Activated CD4-positive, alpha-beta memory T cell treated with anti-CD3 and anti-CD28 coated beads, Interleukin-2, amount 10 ng/mL, durations not matched to agents 7 days and 5 days (primary cell): ENCODE data around the gene GGA2. TPM values are rescaled to one million over a fixed set of nuclear protein-coding genes. Genes with fewer than 3 reads are reported as not detected.

Source experiments
- CTCF ChIA-PET: fragments of 350-600 bp; sonication (Branson Sonifier 250); formaldehyde crosslinking; loops from one replicate; lab custom pipeline; 2021; ENCODE audit warnings: antibody characterized with exemption, inconsistent platforms; lab: Charles Lee
- POLR2A ChIA-PET: fragments of 350-600 bp; sonication (Branson Sonifier 250); formaldehyde crosslinking; loops from one replicate; lab custom pipeline; 2021; ENCODE audit warnings: antibody characterized with exemption; lab: Charles Lee
- DNase-seq: peaks from one replicate; pipeline ENCODE4 v3.0.0-alpha.2; 2020
- H3K27ac Mint-ChIP-seq: one replicate; pipeline ENCODE4 v1.8.0; 2021; ENCODE audit warnings: mild to moderate bottlenecking, mixed read lengths
- H3K27me3 Mint-ChIP-seq: one replicate; pipeline ENCODE4 v1.8.0; 2021; ENCODE audit warnings: mixed read lengths
- H3K36me3 Mint-ChIP-seq: one replicate; pipeline ENCODE4 v1.8.0; 2021; ENCODE audit warnings: low read depth, mixed read lengths
- H3K4me1 Mint-ChIP-seq: one replicate; pipeline ENCODE4 v1.8.0; 2021; ENCODE audit warnings: mixed read lengths
- H3K4me3 Mint-ChIP-seq: one replicate; pipeline ENCODE4 v1.8.0; 2021; ENCODE audit warnings: mild to moderate bottlenecking, mixed read lengths
- H3K9me3 Mint-ChIP-seq: one replicate; pipeline ENCODE4 v1.8.0; 2021; ENCODE audit warnings: mixed read lengths
- total RNA-seq, 2 experiments: library from RNA; stranded (reverse); gene quantifications; one replicate each; pipeline ENCODE4 v1.2.3, GENCODE V29; 2021

Gene GGA2
- total RNA-seq, 2 experiments from 2014 or later: 95.3 to 97.8 TPM

DNA sequence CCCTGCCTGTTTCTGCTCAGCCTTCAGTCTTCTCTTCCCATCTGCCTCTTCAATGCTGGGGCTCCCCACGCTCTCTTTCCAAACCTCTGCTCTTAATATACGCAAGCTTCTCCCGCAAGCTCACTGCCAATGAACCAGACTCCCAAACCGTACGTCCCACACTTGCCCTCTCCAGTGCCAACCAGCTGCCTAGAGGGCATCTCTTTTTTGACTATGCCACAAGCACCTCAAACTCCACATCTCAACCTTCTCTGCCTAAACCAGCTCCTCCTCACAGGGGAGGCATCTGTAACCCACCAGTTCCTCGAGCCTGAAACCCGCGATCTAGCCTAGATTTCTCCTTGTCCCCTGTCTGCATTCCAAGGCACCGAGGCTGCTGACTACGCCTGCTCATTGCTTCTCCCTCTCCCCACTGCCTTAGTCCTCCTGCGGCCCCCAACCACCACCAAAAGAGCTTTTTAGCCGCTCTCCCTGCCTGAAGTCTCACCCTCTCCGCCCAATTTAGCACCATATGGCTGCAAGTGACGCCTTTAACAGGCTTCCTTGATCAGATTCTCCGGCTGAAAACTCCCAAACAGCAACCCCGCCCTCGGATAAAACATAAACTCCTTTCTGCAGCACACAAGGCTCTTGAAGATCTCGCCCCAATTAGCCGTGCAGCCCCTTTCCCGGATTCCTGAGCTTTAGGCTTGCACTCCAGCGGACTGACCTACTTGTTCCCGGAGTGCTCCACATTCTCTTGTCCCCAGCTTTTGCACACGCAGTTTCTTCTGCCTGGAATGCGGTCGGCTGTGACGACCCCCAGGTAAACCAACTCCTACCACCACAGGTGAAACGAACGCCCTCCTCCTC lies 1.5 kb downstream of the GGA2 start:
- CTCF ChIA-PET: interaction anchor here (1.8 to 1.9 kb wide), 2 partner anchors 49 to 88 kb away, joined by 5 to 6 read pairs; partner anchors contain the start of genes EARS2, NDUFAB1 and UBFD1
- peaks cover 21% of the 10 kb centered on the region for H3K36me3 Mint-ChIP-seq
- no peaks in the 10 kb centered on the region for H3K9me3 Mint-ChIP-seq
- POLR2A ChIA-PET: interaction anchor here (1.2 to 3.2 kb wide), 5 partner anchors 9 to 159 kb away, joined by 3 to 22 read pairs (median 3); partner anchors contain the start of genes EARS2 and UBFD1
- H3K27me3 Mint-ChIP-seq: no peaks in the 10 kb centered on the region
- no peak overlapping the region for H3K27ac Mint-ChIP-seq
- peaks cover 60% of the 10 kb centered on the region for H3K4me1 Mint-ChIP-seq
- DNase-seq: no peak
- peak overlapping the region; percentile 90 for H3K4me3 Mint-ChIP-seq

DNA sequence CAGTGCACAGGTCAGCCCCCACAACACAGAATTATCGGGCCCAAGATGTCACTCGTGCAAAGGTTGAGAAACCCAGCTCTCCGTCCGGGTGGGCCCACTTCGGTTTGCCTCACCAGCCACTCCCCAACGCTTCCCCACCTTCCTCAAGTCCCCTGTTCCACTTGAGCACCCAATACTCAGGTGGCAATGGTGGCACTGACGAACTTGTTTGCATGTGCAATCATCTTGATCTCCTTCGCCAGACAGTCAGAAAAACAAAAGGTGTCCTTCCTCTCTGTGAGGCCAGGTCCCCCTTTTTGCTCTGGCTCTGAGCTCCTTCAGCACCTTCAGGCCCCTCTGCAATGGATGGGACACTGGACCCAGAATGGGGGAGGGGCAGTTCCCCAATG lies 3.7 kb downstream of the GGA2 start:
- ChIA-PET CTCF (interaction anchor here (1.6 kb wide), 1 partner anchor 71 kb away, joined by 4 read pairs; no protein-coding TSS in a partner anchor), POLR2A (interaction anchor here (3.2 kb wide), 1 partner anchor 52 kb away, joined by 23 read pairs; the partner anchor contains the start of genes EARS2 and UBFD1)
- Mint-ChIP-seq H3K36me3 (peaks cover 35% of the 10 kb centered on the region), H3K27me3 (no peaks in the 10 kb centered on the region), H3K4me1 (peaks cover 76% of the 10 kb centered on the region), H3K9me3 (no peaks in the 10 kb centered on the region), H3K4me3 (no peak overlapping the region), H3K27ac (no peak overlapping the region)
- no peak for DNase-seq

DNA sequence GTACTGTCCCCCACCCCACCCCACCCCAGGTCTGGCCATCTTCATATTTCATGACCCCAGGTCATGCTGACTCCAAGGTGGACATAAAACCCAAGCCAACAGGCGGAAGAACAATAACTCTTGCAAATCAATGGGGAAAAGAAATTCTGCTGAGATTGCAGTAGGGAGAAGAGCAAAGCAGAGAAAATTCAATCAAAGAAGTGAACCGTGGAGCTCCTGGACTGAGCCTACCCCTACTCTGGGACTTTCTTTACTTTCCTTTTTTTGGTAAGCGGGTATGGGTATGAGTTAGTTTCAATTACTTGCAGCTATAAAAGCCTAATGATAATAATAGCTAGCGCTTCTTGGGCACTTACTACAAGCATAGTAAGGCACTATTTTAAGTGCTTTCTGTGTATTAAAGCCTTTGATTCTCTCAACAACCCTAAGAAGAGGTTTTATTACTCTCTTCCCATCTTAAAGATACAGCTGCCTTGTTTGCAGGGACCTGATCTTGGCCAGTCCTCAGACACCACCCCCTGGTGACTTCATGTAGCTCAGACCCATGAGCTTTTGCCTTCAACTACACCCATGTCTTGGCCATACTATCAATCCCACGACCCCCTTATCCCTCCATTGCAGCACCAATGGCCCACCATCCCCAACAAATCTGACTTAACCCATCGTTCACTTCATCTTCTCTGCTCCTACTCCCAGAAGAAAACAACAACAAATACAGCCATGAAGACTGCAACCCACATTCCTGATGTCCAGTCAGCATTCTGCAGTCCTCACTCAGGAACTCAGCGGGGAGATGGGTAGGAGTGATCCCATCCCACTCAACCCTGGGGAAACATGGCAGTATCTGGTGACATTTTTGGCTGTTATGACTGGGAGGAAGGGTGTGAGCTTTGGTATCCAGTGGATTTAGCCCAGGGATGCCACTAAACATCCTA lies 4.4 kb downstream of the GGA2 start:
- Mint-ChIP-seq H3K27ac (peak overlapping the region; percentile 40), H3K36me3 (peaks cover 39% of the 10 kb centered on the region), H3K9me3 (no peaks in the 10 kb centered on the region), H3K4me3 (no peak overlapping the region), H3K27me3 (no peaks in the 10 kb centered on the region), H3K4me1 (peaks cover 75% of the 10 kb centered on the region)
- ChIA-PET CTCF (interaction anchor here (0.8 to 1.6 kb wide), 3 partner anchors 9 to 70 kb away, joined by 4 to 8 read pairs (median 4); no protein-coding TSS in a partner anchor), POLR2A (interaction anchor here (2.2 to 3.2 kb wide), 3 partner anchors 8 to 52 kb away, joined by 6 to 23 read pairs (median 14); partner anchors contain the start of genes EARS2 and UBFD1)
- DNase-seq: no peak

DNA sequence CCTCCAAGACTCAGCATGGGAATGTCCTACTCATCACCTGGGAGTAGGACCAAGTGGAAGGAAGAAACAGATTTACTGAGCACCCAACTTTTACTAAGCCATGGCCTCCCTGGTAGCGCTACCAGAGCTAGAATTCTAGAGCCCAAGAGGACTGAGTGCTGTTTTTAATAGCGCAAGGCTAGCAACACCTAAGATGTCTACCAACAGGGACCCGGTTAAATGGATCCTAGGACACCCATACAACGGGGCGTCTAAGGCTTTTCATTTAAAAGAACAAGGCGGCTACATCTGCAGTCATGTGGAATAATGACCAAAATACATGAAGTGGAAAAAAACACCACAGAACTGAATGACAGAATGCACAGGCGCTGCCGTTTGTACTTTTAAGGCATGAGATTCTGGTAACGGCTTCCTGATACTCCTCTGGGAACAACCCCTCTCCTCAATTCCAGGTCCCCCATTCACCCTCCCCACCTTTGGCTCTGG lies 5.1 kb downstream of the GGA2 start:
- H3K27me3 Mint-ChIP-seq: no peaks in the 10 kb centered on the region
- H3K9me3 Mint-ChIP-seq: no peaks in the 10 kb centered on the region
- H3K4me1 Mint-ChIP-seq: peaks cover 72% of the 10 kb centered on the region
- no peak for DNase-seq
- H3K4me3 Mint-ChIP-seq: no peak overlapping the region
- H3K36me3 Mint-ChIP-seq: peaks cover 46% of the 10 kb centered on the region
- peak overlapping the region; percentile 71 for H3K27ac Mint-ChIP-seq
- POLR2A ChIA-PET: interaction anchor here (0.7 to 3.2 kb wide), 11 partner anchors 9 to 1879 kb away, joined by 3 to 23 read pairs (median 3); partner anchors contain the start of genes DCTN5, EARS2, PALB2 and UBFD1
- CTCF ChIA-PET: interaction anchor here (0.8 to 2.2 kb wide), 8 partner anchors 8 to 70 kb away, joined by 3 to 10 read pairs (median 4); partner anchors contain the start of gene UBFD1

DNA sequence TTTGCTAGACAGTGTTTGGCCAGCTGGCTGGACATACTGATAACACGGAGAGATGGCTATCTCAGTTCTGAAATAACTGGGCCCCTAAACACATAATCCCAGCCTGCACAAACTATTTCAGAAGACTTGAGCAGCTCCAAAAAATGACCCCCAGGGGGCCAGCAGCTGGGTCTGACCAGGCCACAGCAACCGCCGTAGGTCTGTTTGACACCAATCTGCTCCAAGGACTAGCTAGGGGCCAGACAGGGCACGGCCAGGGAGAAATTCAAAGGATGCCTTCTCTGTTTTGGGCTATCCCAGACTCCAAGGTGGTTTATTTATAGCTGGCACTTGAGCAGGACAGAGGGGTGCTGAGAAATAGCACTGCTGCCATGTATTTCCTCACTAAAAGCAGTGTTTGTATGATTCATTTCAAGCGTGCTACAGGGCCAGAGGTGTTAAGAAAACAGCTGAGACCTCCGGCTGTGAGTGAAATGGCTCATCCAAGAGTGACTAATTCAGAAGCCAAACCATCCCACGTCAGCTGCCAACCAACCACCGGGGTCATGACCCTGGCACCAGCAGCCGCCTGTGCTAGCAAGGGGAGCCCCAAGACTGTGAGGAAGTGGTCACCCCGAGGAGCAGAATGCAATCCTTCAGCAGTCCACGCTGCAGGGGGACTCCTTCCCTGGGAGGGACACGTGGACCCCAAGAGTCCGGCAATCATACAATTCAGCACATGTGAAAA lies 5.7 kb downstream of the GGA2 start:
- Mint-ChIP-seq H3K27me3 (no peaks in the 10 kb centered on the region), H3K27ac (peak overlapping the region; percentile 71), H3K4me3 (peak overlapping the region; percentile 2), H3K4me1 (peaks cover 78% of the 10 kb centered on the region), H3K9me3 (no peaks in the 10 kb centered on the region), H3K36me3 (peaks cover 47% of the 10 kb centered on the region)
- CTCF ChIA-PET: interaction anchor here (0.8 to 2.2 kb wide), 8 partner anchors 9 to 92 kb away, joined by 3 to 10 read pairs (median 4); partner anchors contain the start of genes EARS2, NDUFAB1 and UBFD1
- POLR2A ChIA-PET: interaction anchor here (0.7 to 3.2 kb wide), 16 partner anchors 9 to 1878 kb away, joined by 3 to 23 read pairs (median 3); partner anchors contain the start of genes DCTN5, EARS2, PALB2 and UBFD1
- DNase-seq: peak; percentile 92

DNA sequence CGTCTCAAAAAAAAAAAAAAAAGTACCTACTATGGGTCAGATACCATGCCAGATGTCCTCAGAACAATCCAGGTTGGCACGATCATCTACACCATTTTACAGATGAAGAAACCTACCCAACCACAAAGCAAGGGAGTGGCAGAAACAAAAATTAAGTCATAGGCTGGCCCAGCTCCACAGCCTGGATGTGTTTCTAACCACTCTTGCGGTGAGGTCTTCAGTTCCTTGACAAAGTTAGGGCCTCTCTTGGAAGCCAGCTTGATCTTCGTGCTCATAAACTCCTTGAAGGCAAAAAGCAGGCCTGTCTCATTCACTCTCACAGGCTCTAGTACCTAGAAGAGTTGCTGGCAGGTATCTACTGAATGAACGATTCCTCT lies 6.2 kb downstream of the GGA2 start:
- H3K4me1 Mint-ChIP-seq: peaks cover 74% of the 10 kb centered on the region
- peak overlapping the region; percentile 2 for H3K4me3 Mint-ChIP-seq
- no peaks in the 10 kb centered on the region for H3K27me3 Mint-ChIP-seq
- no peaks in the 10 kb centered on the region for H3K9me3 Mint-ChIP-seq
- peak overlapping the region; percentile 71 for H3K27ac Mint-ChIP-seq
- DNase-seq: peak; percentile 43
- ChIA-PET CTCF (interaction anchor here (0.8 to 2.2 kb wide), 5 partner anchors 52 to 93 kb away, joined by 3 to 10 read pairs (median 4); partner anchors contain the start of genes EARS2, NDUFAB1 and UBFD1), POLR2A (interaction anchor here (0.8 to 3.2 kb wide), 12 partner anchors 10 to 137 kb away, joined by 3 to 23 read pairs (median 4); partner anchors contain the start of genes DCTN5, EARS2, PALB2 and UBFD1)
- H3K36me3 Mint-ChIP-seq: peaks cover 42% of the 10 kb centered on the region

DNA sequence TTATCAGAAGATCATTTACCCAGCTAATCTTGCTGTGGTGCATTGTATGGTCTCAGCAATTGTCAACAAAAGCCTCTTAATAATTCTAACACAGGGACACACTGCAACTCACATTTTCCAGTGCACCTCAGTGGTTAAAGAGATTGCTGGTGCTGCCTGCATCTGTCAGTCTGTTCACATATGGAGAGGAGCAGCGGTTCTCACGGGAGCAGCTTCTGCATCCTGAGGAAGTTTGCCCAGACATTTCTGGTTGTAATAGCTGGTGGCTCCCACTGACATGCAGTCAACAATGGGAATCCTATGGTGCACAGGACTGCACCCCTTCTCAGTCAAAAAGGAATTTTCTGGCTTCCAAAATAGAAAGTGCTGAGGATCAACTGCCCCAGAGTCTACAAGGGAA lies 7.8 kb downstream of the GGA2 start:
- ChIA-PET CTCF (no interaction called here), POLR2A (no interaction called here)
- Mint-ChIP-seq H3K27me3 (no peaks in the 10 kb centered on the region), H3K4me3 (no peak overlapping the region), H3K4me1 (peaks cover 71% of the 10 kb centered on the region), H3K36me3 (peaks cover 32% of the 10 kb centered on the region), H3K9me3 (no peaks in the 10 kb centered on the region), H3K27ac (no peak overlapping the region)
- DNase-seq: no peak

DNA sequence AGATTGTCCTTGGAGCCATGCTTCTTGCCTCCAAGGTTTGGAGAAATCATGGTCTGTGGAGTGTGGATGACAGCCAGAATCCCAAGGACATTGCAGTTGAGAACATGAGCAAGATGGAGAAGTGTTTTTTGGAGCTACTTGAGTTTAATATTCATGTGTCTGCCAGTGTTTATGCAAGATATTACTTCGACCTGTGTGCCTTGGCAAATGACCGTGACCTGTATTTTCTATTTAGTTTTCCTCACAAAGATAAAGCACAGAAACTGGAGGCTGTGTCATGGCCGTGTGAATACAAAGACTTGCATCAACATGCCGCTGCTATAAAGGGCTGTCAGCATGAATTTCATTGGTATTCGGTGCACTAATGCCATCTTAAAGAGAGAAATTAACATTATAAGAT lies 9.0 kb downstream of the GGA2 start:
- peaks cover 73% of the 10 kb centered on the region for H3K4me1 Mint-ChIP-seq
- no peak for DNase-seq
- CTCF ChIA-PET: no interaction called here
- no peak overlapping the region for H3K4me3 Mint-ChIP-seq
- no peaks in the 10 kb centered on the region for H3K9me3 Mint-ChIP-seq
- POLR2A ChIA-PET: no interaction called here
- H3K27ac Mint-ChIP-seq: no peak overlapping the region
- no peaks in the 10 kb centered on the region for H3K27me3 Mint-ChIP-seq
- H3K36me3 Mint-ChIP-seq: peaks cover 30% of the 10 kb centered on the region

DNA sequence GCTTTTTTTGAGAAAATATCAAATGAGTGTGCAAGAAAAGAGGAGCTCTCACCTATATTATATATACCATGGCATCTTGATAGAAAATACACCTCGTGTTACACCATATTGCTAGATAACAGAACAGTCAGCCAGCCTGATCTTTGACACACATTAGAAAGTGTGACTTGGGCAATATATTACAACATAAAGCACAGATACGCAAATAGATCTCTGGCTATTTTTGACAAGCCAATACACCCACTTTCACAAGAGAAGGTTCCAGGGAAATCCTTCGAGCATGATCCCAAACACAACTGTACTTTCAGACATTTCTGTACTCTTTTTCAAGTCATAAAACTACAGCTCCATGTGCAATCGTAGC lies 9.4 kb downstream of the GGA2 start:
- Mint-ChIP-seq H3K36me3 (peaks cover 30% of the 10 kb centered on the region), H3K4me1 (peaks cover 68% of the 10 kb centered on the region), H3K4me3 (no peak overlapping the region), H3K27me3 (no peaks in the 10 kb centered on the region), H3K27ac (no peak overlapping the region), H3K9me3 (no peaks in the 10 kb centered on the region)
- ChIA-PET CTCF (no interaction called here), POLR2A (no interaction called here)
- no peak for DNase-seq

DNA sequence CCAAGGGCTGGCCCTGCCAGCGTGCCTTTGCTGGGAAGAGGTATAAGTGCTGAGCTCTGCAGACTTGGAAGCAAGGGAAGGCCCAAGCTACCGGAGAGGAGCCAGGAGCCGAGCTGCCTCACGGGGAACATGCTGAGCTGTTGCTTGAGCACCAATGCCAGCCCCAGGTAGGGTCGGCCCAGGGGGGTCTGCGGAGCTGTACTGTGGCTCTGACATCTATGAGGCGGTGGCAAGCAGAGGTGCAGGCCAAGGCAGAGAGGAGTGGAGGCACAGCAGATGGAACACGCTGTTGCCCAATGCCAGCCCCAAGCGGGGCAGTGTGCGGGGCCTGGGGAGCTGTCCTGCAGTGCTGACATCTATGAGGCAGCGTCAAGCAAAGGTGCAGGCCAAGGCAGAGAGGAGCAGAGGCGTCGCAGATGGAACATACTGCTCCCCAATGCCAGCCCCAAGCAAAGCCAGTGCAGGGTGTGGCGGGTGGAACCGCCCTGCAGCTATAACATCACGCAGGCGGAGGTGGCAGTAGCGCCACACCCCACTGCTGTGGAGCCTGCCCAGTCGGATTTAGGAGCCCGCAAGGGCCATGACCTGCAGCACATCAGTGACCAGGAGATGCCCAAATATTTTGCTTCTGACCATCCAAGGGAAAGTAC lies 10.0 kb downstream of the GGA2 start:
- Mint-ChIP-seq H3K27me3 (no peaks in the 10 kb centered on the region), H3K9me3 (no peaks in the 10 kb centered on the region), H3K4me1 (peaks cover 65% of the 10 kb centered on the region), H3K4me3 (no peak overlapping the region), H3K36me3 (peaks cover 33% of the 10 kb centered on the region), H3K27ac (no peak overlapping the region)
- ChIA-PET POLR2A (interaction anchor here (0.9 to 2.3 kb wide), 3 partner anchors 8 to 141 kb away, joined by 3 to 8 read pairs (median 6); partner anchors contain the start of genes DCTN5, GGA2 and PALB2), CTCF (no interaction called here)
- no peak for DNase-seq

DNA sequence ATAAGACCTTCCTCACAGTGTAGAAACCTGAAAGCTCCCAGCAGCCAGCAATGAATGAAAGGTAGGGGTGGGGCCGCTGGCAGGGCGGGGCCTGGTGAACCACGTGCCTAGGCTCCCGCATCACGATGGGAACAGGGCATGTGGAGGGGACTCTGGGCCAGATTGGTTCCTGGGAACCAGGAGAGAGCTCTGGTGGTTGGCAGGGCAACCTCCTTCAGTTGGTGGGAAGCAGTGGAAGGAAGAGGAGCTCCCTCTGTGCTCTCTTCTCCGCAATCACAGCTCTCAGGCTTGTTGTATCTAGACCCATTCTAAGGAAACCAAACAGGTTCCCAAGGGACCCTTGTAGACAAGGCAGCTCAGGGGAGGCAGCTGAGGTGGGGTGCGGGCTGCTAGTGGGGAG lies 10.5 kb downstream of the GGA2 start:
- H3K27me3 Mint-ChIP-seq: no peaks in the 10 kb centered on the region
- ChIA-PET POLR2A (interaction anchor here (0.9 to 2.3 kb wide), 3 partner anchors 9 to 142 kb away, joined by 3 to 8 read pairs (median 6); partner anchors contain the start of genes DCTN5, GGA2 and PALB2), CTCF (no interaction called here)
- H3K36me3 Mint-ChIP-seq: peaks cover 37% of the 10 kb centered on the region
- H3K9me3 Mint-ChIP-seq: no peaks in the 10 kb centered on the region
- no peak overlapping the region for H3K27ac Mint-ChIP-seq
- no peak overlapping the region for H3K4me3 Mint-ChIP-seq
- peaks cover 60% of the 10 kb centered on the region for H3K4me1 Mint-ChIP-seq
- DNase-seq: no peak
